Glutamatergic neuron (in vitro differentiated cells): Measurements from ENCODE around the gene KRT77. TPM values are rescaled to one million over a fixed set of nuclear protein-coding genes. Genes with fewer than 3 reads are reported as not detected.

Experiments
- DNase-seq: peaks from one replicate; pipeline ENCODE4 v3.0.0; 2022
- H3K27ac Mint-ChIP-seq: one replicate; pipeline ENCODE4 v1.8.0; 2020; ENCODE audit warnings: mild to moderate bottlenecking, mixed read lengths, inconsistent platforms; ENCODE audit not compliant: unreplicated experiment
- H3K27me3 Mint-ChIP-seq: one replicate; pipeline ENCODE4 v1.8.0; 2020; ENCODE audit warnings: mild to moderate bottlenecking, moderate library complexity, mixed read lengths, inconsistent platforms; ENCODE audit not compliant: unreplicated experiment
- H3K36me3 Mint-ChIP-seq: one replicate; pipeline ENCODE4 v1.8.0; 2020; ENCODE audit warnings: mild to moderate bottlenecking, mixed read lengths, inconsistent platforms; ENCODE audit not compliant: unreplicated experiment
- H3K4me1 Mint-ChIP-seq: one replicate; pipeline ENCODE4 v1.8.0; 2020; ENCODE audit warnings: mild to moderate bottlenecking, low read depth, mixed read lengths, inconsistent platforms; ENCODE audit not compliant: unreplicated experiment
- H3K4me3 Mint-ChIP-seq: one replicate; pipeline ENCODE4 v1.8.0; 2020; ENCODE audit warnings: mild to moderate bottlenecking, mixed read lengths, inconsistent platforms; ENCODE audit not compliant: unreplicated experiment
- H3K9me3 Mint-ChIP-seq: one replicate; pipeline ENCODE4 v1.8.0; 2020; ENCODE audit warnings: mild to moderate bottlenecking, moderate library complexity, mixed read lengths, inconsistent platforms; ENCODE audit not compliant: unreplicated experiment
- total RNA-seq: library from RNA; stranded (reverse); fragmentation: NEBNext Ultra II Directional; extraction: Animal tissue kit (Norgen Biotek cat#: 25700); gene quantifications from one replicate; pipeline ENCODE4 v1.2.1, GENCODE V29; 2021; ENCODE audit not compliant: unreplicated experiment
- TF ChIP-seq, protein P1 (sequence below): fragments of 200-600 bp; sonication (generic); IDR thresholded peaks from one replicate; pipeline ENCODE4 v1.5.0; 2021; ENCODE audit not compliant: partially characterized antibody, unreplicated experiment

The KRT77 gene
- total RNA-seq, 1 donor from 2014 or later, result not detected

- Mint-ChIP-seq H3K27ac (no peak overlapping the region), H3K36me3 (no peaks in the 10 kb centered on the region), H3K9me3 (peaks cover 3% of the 10 kb centered on the region), H3K4me3 (no peak overlapping the region), H3K27me3 (peaks cover 13% of the 10 kb centered on the region), H3K4me1 (no peaks in the 10 kb centered on the region)
- DNase-seq, result no peak
- TF ChIP-seq, protein P1, sequence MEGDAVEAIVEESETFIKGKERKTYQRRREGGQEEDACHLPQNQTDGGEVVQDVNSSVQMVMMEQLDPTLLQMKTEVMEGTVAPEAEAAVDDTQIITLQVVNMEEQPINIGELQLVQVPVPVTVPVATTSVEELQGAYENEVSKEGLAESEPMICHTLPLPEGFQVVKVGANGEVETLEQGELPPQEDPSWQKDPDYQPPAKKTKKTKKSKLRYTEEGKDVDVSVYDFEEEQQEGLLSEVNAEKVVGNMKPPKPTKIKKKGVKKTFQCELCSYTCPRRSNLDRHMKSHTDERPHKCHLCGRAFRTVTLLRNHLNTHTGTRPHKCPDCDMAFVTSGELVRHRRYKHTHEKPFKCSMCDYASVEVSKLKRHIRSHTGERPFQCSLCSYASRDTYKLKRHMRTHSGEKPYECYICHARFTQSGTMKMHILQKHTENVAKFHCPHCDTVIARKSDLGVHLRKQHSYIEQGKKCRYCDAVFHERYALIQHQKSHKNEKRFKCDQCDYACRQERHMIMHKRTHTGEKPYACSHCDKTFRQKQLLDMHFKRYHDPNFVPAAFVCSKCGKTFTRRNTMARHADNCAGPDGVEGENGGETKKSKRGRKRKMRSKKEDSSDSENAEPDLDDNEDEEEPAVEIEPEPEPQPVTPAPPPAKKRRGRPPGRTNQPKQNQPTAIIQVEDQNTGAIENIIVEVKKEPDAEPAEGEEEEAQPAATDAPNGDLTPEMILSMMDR, result no peak
These were observed 18.9 kb downstream of the KRT77 start for GRCh38 chr12:52684431-52684830.

GRCh38 chr12:52683575-52684300, 19.6 kb downstream of the KRT77 start:
- no peak overlapping the region for H3K4me3 Mint-ChIP-seq
- no peak overlapping the region for H3K27ac Mint-ChIP-seq
- H3K27me3 Mint-ChIP-seq, result peaks cover 12% of the 10 kb centered on the region
- H3K36me3 Mint-ChIP-seq, result no peaks in the 10 kb centered on the region
- DNase-seq, result no peak
- peaks cover 3% of the 10 kb centered on the region for H3K9me3 Mint-ChIP-seq
- H3K4me1 Mint-ChIP-seq, result no peaks in the 10 kb centered on the region
- TF ChIP-seq, protein P1, result no peak

GRCh38 chr12:52682938-52683574, 20.3 kb downstream of the KRT77 start:
- TF ChIP-seq, protein P1, result no peak
- Mint-ChIP-seq H3K27me3 (peaks cover 9% of the 10 kb centered on the region), H3K36me3 (no peaks in the 10 kb centered on the region), H3K9me3 (peaks cover 3% of the 10 kb centered on the region), H3K4me3 (no peak overlapping the region), H3K4me1 (no peaks in the 10 kb centered on the region), H3K27ac (no peak overlapping the region)
- no peak for DNase-seq

DNA sequence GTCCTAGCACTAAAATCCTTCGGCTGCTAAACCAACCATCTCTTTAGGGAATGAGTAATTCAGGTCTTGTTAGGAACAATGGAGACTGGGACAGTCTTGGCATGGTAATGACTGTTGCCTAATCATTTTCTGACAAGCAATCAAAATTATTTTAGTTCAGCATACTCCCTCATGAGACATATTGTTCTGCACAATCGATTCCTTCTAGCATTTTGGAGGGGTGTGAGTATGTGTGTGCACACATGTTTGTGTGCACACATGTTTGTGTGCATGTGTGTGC, 21.0 kb downstream of the KRT77 start:
- H3K27me3 Mint-ChIP-seq, result peaks cover 7% of the 10 kb centered on the region
- H3K36me3 Mint-ChIP-seq, result no peaks in the 10 kb centered on the region

More for the DNA sequence above, 21.0 kb downstream of the KRT77 start:
- no peak overlapping the region for H3K4me3 Mint-ChIP-seq
- H3K9me3 Mint-ChIP-seq, result peaks cover 3% of the 10 kb centered on the region
- TF ChIP-seq, protein P1, result no peak
- no peak for DNase-seq
- no peak overlapping the region for H3K27ac Mint-ChIP-seq
- no peaks in the 10 kb centered on the region for H3K4me1 Mint-ChIP-seq
